Left hindlimb (tissue), 1 donor: ENCODE results near the gene SWAP70.

Experiments used
- DNase-seq: peaks from one replicate; pipeline ENCODE4 v3.0.0-alpha.2; 2018

Gene SWAP70

DNA sequence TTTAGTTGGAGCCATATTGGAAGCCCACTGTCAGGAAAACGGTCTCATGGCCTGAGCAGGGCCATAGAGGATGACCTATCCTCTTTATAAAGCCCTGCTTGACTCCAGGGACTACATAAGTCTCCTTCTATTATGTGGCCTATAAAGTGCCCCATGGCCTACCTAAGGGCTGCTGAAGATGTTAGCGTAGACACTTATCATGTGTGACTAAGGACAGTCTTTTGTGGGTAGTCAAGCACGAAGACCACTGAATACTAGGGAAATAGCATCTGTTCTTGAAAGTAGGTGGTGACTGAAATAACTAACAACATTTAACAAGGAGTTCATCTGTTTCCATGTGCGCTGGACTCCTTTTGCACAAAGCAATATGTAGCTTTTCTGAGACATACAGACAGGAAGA lies 117.1 kb downstream of the SWAP70 start:
- DNase-seq, result no peak

DNA sequence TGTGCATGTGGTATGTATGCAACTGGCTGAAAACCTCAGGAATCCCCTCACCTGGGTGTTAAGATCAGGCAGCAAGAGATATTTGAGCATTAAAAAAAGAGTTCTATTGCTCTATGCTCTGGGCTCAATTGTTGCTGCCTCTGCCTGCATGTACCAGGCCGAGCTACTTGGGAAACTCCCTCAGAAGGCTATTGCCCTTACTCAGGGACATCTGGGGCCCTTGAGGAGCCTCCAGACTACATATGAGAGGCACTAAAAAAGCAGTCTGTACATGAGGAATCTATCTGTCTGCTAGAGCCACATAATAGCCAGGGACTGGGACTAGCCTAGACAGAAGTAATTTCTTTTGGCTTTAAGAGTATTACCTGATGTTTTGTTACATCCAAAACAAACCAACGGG lies 120.1 kb downstream of the SWAP70 start:
- no peak for DNase-seq

DNA sequence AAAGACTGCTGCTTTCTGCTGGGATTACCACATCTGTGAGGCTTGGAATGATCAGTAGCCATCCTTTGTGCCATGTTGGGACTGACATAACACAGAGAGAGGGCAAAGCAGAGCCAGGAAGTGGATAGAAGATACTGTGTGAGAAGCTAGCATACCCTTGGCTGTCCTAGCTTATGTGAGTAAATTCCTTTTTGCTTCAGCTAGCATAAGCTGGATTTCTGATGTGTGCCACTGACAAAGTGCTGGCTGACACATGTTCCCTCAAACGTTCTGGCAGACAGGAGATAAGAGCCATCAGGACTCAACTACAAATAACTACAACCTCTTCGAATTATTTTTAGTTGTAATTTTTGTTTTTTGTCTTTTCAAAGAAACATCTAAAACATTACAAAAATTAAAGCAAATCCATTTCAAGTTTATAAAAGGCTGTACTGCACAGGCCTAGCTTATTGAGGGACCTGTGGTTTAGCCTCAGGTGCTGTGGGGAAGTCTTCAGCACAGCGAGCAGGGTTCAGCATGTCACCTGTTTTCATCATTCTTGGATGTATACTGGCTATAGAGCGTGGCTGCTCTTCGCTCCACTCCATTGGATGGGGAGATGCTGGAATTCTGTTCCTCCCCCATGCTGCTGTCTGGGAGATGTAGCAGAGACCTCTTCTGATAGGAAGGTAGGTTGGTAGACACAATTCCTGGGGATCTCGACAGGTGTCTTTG lies 120.9 kb downstream of the SWAP70 start:
- DNase-seq, result no peak

DNA sequence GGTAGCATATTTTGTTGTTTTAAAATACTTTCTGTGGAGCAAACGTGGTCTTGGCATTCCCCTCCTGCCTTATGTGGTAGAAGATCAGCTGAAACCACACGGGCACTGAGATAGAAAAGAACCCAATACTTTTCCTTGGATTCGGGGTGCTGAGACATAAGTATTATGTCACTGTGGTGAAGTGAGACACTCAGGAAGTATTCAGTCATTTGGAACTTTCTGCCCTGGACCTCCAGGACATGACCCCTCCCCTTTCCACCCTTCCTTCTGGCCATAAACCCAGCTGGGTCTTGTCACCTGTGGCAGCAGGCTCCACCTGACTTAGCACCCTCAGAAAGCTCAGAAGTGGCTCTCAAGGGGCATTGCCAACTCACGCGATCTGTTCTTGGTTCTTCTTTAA lies 123.4 kb downstream of the SWAP70 start:
- no peak for DNase-seq

DNA sequence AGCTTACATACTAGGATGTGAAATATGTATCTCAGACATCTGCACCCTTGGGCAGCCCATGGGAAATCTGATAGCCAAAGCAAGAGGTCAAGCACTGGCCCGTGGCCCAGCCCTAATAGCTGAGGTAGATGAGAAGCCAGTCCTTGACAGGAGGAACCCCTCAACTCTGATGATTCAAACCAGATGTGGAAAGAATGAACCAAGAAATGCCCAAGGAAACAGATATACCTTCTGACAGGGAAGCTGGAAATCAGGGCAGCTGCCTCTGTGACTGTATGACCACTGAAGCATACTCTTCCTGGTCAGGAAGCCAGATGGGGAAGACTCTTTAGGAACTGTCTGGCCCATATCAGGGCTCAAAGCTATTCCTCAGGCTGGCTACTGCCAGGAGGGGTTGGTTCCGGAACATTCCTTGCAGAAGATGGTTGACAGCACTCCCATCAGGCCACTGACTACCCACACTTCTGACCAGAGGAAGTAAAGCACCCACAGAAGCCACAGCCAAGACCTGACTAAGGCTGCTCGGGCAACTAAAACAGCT lies 124.2 kb downstream of the SWAP70 start:
- DNase-seq, result no peak

DNA sequence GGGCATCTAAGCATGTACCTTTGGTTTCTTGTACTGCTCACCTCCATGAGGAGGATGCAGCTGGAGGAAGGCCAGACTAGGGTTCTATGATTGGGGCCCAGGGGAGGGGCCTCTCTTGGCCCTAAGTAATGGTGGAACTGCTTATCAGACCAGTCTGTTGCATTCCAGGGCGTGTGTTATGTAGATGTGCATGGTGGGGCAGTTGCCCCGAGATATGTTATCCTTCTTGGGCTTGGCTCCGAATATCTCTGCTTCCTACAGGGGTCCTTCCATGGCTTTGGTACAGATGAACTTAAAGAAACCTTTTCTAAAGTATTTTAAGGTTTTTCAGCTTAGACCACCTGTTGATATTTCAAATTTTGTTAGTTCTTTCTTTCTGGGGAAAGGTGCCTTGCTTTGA lies 126.0 kb downstream of the SWAP70 start:
- no peak for DNase-seq

GRCh38 chr11:9790703-9791102 lies 126.8 kb downstream of the SWAP70 start:
- DNase-seq, result no peak

- no peak for DNase-seq
Observed at GRCh38 chr11:9796266-9796665, 132.4 kb downstream of the SWAP70 start.

DNA sequence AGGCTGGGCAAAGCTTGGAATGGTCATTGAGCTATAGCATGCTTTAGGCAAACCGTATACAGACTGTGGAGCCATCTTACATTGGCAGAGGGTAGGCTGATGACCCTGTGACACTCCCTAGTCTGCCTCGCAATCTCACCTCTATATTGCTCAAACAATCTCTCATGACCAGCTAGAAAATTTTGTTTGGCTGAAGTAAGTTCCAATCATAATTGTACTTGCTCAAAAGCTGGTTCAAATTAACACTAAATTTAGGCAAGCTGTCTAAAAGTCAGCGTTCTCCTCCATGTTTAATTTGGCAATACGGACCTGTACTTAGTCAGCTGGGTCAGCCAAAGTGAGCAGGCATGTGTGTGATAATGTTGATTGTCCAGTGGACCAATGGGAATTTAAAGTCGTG lies 133.0 kb downstream of the SWAP70 start:
- DNase-seq, result no peak

DNA sequence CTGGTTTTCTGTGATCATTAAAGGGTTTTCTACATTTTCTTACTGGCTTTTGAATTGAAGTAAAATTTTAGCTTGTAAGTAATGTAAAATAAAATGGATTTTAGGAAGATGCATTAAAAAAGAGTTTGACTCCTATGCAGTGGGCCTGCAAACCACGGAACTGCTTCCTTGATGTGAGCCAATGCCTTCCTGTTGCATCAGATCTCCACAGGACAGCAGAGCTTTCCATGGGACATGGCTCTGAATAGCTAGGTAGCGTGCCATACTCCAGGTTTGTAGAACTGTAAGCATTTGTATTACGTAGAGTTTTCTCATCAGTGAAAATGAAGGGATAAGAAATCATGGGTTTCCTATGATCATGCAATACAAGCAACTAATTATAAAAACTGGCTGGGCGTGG lies 133.4 kb downstream of the SWAP70 start:
- no peak for DNase-seq

- DNase-seq, result no peak
Observed at GRCh38 chr11:9799886-9800285, 136.0 kb downstream of the SWAP70 start.

DNA sequence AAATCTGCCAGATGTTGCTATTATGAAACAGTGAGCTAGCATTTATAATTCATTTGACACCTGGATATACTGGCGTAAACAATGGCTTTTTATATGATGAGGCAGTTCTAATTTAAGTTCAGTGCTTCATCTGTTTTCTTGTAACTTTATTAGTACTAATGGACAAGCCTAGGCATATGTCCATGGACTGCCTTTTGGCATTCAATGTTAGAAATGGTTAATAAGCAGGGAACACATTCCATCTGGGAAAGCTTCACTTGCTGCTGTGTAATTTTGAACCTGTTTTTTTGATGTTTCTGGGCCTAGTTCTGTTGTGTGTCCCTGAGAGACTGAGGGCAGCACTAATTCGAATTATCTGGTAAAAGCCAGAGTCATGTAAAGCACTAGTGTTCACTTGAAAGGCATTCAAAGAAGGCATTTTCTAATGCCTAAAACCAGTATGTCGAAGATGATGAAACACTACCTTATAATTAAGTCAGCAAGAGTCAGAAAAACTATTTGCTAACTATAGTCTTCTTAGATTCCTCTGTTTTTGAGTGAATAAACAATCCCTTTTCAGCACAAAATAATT lies 138.5 kb downstream of the SWAP70 start:
- DNase-seq, result no peak
